Activated CD4-positive, alpha-beta memory T cell treated with anti-CD3 and anti-CD28 coated beads, Interleukin-2, amount 10 ng/mL, durations not matched to agents 7 days and 5 days (primary cell): Measurements from ENCODE around the gene NXPH2. TPM values are rescaled to one million over a fixed set of nuclear protein-coding genes. Genes with fewer than 3 reads are reported as not detected.
"Not testable (repeated sequence)": the region's sequence is repeated elsewhere in the genome, so short reads cannot be mapped to it uniquely, and the experiment has no call there.

Experiments
- CTCF ChIA-PET: fragments of 350-600 bp; sonication (Branson Sonifier 250); formaldehyde crosslinking; loops from one replicate; lab custom pipeline; 2021; ENCODE audit warnings: antibody characterized with exemption, inconsistent platforms; lab: Charles Lee
- POLR2A ChIA-PET: fragments of 350-600 bp; sonication (Branson Sonifier 250); formaldehyde crosslinking; loops from one replicate; lab custom pipeline; 2021; ENCODE audit warnings: antibody characterized with exemption; lab: Charles Lee
- DNase-seq: peaks from one replicate; pipeline ENCODE4 v3.0.0-alpha.2; 2020
- H3K27ac Mint-ChIP-seq: one replicate; pipeline ENCODE4 v1.8.0; 2021; ENCODE audit warnings: mild to moderate bottlenecking, mixed read lengths
- H3K27me3 Mint-ChIP-seq: one replicate; pipeline ENCODE4 v1.8.0; 2021; ENCODE audit warnings: mixed read lengths
- H3K36me3 Mint-ChIP-seq: one replicate; pipeline ENCODE4 v1.8.0; 2021; ENCODE audit warnings: low read depth, mixed read lengths
- H3K4me1 Mint-ChIP-seq: one replicate; pipeline ENCODE4 v1.8.0; 2021; ENCODE audit warnings: mixed read lengths
- H3K4me3 Mint-ChIP-seq: one replicate; pipeline ENCODE4 v1.8.0; 2021; ENCODE audit warnings: mild to moderate bottlenecking, mixed read lengths
- H3K9me3 Mint-ChIP-seq: one replicate; pipeline ENCODE4 v1.8.0; 2021; ENCODE audit warnings: mixed read lengths
- total RNA-seq, 2 experiments: library from RNA; stranded (reverse); gene quantifications; one replicate each; pipeline ENCODE4 v1.2.3, GENCODE V29; 2021

NXPH2 gene
- total RNA-seq, 2 experiments from 2014 or later = not detected

DNA sequence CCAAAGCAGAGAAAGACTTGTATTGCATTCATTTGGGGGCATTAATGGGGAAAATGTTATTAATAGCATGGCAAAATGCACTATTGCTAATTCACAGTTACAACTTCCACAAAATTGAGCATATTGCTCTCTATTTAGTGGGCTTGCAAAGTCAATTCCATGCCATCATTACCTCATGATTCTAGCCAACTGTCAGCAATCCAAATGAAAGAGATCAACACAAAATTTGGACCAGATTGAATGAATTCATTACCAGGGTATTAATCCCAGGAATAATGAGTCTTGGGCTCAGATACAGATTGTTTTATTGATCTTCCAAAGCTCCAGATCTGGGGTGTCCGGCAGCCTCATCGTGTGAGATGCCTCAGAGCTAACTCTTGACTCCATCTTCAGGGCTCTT lies 38.3 kb downstream of the NXPH2 start:
- CTCF ChIA-PET = no interaction called here
- H3K4me1 Mint-ChIP-seq = no peaks in the 10 kb centered on the region
- POLR2A ChIA-PET = no interaction called here
- no peak for DNase-seq
- H3K9me3 Mint-ChIP-seq = peaks cover 2% of the 10 kb centered on the region
- no peaks in the 10 kb centered on the region for H3K27me3 Mint-ChIP-seq
- no peaks in the 10 kb centered on the region for H3K36me3 Mint-ChIP-seq
- no peak overlapping the region for H3K27ac Mint-ChIP-seq
- H3K4me3 Mint-ChIP-seq = no peak overlapping the region

DNA sequence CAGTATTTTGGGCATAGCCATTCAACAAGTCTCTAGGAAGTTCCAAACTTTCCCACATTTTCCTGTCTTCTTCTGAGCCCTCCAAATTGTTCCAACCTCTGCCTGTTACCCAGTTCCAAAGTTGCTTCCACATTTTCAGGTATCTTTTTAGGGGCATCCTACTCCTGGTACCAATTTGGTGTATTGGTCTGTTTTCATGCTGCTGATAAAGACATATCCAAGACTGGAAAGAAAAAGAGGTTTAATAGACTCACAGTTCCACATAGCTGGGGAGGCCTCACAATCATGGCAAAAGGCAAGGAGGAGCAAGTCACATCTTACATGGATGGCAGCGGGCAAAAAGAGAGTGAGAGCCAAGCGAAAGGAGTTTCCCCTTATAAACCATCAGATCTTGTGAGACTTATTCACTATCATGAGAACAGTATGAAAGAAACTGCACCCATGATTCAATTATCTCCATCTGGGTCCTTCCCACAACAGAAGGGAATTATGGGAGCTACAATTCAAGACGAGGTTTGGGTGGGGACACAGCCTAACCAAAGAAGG lies 43.1 kb downstream of the NXPH2 start:
- DNase-seq, POLR2A ChIA-PET, CTCF ChIA-PET: not testable (repeated sequence)

DNA sequence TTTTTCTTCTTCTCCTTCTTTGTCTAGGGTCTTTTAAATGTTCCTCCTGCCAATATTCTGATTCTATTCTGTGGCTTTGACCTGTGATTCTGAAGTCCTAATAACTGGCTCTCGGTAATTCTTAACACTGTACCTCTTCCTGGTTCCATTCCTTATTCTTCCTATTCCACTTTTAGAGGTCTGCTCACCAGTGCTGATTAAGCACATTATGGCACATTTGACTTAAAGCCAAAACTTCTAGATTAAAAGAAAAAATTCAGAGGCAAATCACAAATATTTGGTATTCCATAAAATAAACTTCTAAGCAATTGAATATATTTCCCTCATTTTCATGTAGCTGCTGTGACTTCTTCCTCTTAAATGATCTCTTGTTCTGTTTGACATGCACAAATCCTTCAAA lies 47.5 kb downstream of the NXPH2 start:
- Mint-ChIP-seq H3K27me3 (no peaks in the 10 kb centered on the region), H3K4me3 (no peak overlapping the region), H3K4me1 (no peaks in the 10 kb centered on the region), H3K36me3 (no peaks in the 10 kb centered on the region), H3K9me3 (peaks cover 12% of the 10 kb centered on the region), H3K27ac (no peak overlapping the region)
- POLR2A ChIA-PET = no interaction called here
- DNase-seq = no peak
- CTCF ChIA-PET = no interaction called here

More for the DNA sequence above, 43.1 kb downstream of the NXPH2 start:
- not testable (repeated sequence) for H3K36me3 Mint-ChIP-seq, H3K27ac Mint-ChIP-seq, H3K4me1 Mint-ChIP-seq, H3K27me3 Mint-ChIP-seq, H3K4me3 Mint-ChIP-seq
- H3K9me3 Mint-ChIP-seq = peaks cover 12% of the 10 kb centered on the region

DNA sequence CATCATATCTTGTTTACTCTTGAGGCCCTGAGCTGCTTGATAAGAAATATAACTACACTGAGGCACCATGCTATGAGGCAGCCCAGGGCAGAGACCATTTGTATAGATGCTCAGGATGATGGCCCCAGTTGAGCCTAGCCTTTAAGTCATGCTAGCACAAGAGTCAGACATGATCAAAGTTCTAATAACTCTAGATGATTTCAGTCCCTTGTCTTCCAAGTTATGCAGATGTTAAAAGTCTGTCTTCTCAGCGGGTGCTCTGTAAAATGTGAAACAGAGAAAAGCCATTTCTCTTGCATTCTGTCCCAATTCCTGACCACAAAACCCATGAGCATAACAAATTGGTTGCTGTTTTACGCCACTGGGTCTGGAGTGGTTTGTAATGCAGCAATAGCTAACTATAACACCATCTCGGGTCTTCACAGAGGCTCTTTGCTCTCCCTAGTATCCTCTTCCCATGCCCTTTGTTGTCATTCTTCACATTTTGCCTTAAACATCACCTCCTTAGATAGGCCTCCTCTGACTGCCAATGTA lies 49.6 kb downstream of the NXPH2 start:
- H3K4me3 Mint-ChIP-seq = no peak overlapping the region
- POLR2A ChIA-PET = no interaction called here
- no peaks in the 10 kb centered on the region for H3K36me3 Mint-ChIP-seq
- H3K4me1 Mint-ChIP-seq = no peaks in the 10 kb centered on the region
- H3K9me3 Mint-ChIP-seq = peaks cover 8% of the 10 kb centered on the region
- CTCF ChIA-PET = no interaction called here
- H3K27me3 Mint-ChIP-seq = no peaks in the 10 kb centered on the region
- no peak overlapping the region for H3K27ac Mint-ChIP-seq
- no peak for DNase-seq

DNA sequence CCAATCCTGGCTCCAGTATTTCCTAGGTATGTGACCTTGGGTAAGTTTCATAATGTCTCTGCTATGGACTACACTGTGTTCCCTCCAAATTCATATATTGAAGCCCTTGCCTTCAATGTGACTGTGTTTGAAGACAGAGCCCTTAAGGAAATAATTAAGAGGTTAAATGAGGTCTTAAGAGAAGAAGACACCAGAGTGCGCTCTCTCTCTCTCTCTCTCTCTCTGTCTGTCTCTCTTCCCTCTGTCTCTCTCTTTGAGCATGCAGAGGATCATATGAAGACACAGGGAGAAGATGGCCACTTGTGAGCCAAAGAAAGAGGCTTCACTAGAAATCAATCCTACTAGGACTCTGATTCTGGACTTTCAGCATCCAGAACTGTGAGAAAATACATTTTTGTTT lies 52.2 kb downstream of the NXPH2 start:
- DNase-seq = no peak
- H3K9me3 Mint-ChIP-seq = no peaks in the 10 kb centered on the region
- no peaks in the 10 kb centered on the region for H3K4me1 Mint-ChIP-seq
- no peaks in the 10 kb centered on the region for H3K36me3 Mint-ChIP-seq
- POLR2A ChIA-PET = no interaction called here
- CTCF ChIA-PET = no interaction called here
- H3K27me3 Mint-ChIP-seq = no peaks in the 10 kb centered on the region
- H3K27ac Mint-ChIP-seq = no peak overlapping the region
- H3K4me3 Mint-ChIP-seq = no peak overlapping the region

DNA sequence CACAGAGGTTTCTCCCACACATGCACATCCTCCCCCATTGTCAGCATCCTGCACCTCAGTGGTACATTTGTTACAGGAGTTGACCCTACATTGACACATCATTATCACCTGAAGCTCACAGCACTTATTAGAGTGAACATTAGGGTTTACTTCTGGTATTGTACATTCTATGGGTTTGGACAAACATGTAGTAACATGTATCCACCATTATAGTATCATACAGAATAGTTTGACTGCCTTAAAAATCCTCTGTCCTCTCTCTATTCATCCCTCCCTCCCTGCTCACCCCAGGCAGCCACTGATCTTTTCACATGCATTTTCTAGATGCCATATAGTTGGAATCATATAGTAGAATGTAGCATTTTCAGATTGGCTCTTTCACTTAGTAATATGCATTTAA lies 53.5 kb downstream of the NXPH2 start:
- Mint-ChIP-seq H3K36me3 (no peaks in the 10 kb centered on the region), H3K4me1 (no peaks in the 10 kb centered on the region), H3K27ac (no peak overlapping the region), H3K4me3 (no peak overlapping the region), H3K27me3 (no peaks in the 10 kb centered on the region), H3K9me3 (no peaks in the 10 kb centered on the region)
- ChIA-PET POLR2A (no interaction called here), CTCF (no interaction called here)
- no peak for DNase-seq

DNA sequence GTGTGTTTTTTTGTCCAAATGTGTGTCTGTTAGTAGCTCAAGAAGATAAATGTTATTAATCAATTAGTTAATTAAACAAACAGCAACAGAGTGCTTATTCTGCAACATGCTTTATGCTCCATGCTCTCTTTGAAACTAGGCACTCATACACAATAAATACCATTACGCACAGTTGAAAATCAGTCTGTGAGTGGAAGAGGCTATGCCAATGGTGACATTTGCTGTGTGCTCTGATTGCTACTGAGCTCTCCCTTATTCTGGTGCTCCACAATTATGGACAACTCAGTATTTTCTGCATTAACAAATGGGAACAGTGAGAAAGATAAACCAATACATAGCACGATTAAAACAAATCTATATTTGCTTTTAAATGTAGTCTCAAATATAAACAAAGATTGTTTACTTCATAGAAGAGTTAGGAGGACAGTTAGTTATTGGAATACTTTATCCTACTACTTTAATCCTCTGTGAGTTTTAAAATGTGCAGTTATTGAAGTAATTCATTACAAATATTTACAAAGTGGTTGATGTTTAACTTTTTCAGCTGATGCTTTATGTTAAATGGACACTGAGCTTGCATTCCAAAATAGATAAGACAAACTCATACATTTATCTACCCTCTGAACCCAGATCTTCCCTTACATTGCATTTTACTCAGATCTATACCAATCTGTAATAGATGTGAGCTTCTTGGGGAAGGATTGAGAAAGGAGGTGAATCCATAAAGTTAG lies 55.3 kb downstream of the NXPH2 start:
- H3K27me3 Mint-ChIP-seq = no peaks in the 10 kb centered on the region
- no peaks in the 10 kb centered on the region for H3K9me3 Mint-ChIP-seq
- no peak for DNase-seq
- H3K27ac Mint-ChIP-seq = no peak overlapping the region
- ChIA-PET POLR2A (no interaction called here), CTCF (no interaction called here)
- no peaks in the 10 kb centered on the region for H3K36me3 Mint-ChIP-seq
- no peaks in the 10 kb centered on the region for H3K4me1 Mint-ChIP-seq
- H3K4me3 Mint-ChIP-seq = no peak overlapping the region

DNA sequence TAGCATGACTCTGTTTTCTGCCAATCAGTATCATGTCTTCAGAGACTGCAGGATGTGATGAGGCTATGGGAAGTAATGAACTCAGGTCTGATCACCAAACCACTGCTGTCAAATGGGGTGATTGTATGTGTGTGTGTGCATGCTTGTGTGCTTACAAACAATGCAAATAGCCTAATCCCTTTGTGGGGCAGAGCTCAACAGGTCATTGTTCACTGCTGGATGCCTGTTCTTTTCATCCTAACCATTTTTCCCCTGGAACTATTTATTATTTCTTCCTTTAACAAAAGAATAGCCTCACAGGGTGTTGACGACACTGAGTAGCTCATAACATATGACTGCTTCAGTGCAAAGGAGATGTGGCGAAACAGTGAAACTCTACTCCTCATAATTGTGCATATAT lies 55.9 kb downstream of the NXPH2 start:
- POLR2A ChIA-PET = no interaction called here
- Mint-ChIP-seq H3K27ac (no peak overlapping the region), H3K27me3 (no peaks in the 10 kb centered on the region), H3K36me3 (no peaks in the 10 kb centered on the region), H3K4me3 (no peak overlapping the region), H3K4me1 (no peaks in the 10 kb centered on the region), H3K9me3 (no peaks in the 10 kb centered on the region)
- CTCF ChIA-PET = no interaction called here
- no peak for DNase-seq

DNA sequence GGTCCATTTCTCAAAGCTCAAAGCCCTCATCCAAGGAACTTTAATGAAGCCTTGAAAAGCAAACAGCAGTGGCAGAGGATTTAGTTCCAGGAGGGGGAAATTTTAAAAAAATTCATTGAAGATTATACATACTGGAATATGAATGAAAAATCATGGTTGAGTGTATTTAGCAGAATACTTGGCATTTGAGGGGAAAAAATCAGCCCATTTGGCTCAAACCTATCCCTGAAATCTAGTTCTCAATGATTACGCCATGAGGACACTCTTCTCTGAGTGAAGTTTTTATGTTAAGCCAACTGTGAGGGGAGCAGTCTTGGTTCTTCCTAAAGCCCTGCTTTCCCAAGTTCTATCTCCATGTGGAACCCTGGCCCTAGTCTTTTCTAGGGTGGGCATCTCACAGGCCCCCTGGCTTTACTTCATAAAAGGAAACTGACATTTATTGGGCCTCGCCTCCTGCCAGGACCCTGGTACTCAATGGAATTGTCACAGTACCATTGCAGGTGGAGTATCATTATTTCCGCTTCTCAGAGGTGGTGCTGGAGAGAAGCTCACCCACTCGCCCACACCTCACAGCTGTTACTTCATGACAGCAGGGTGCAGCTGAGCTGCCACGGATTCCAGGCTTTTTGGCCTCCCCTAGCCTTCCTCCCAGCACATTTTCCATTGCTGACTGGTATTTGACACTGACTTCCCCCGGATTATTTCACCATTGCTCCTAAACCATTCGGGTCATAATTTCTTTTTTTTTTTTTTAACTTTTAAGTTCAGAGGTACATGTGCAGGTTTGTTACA lies 56.8 kb downstream of the NXPH2 start:
- Mint-ChIP-seq H3K36me3 (no peaks in the 10 kb centered on the region), H3K27me3 (no peaks in the 10 kb centered on the region), H3K9me3 (no peaks in the 10 kb centered on the region), H3K27ac (no peak overlapping the region), H3K4me3 (no peak overlapping the region), H3K4me1 (no peaks in the 10 kb centered on the region)
- ChIA-PET CTCF (no interaction called here), POLR2A (no interaction called here)
- DNase-seq = no peak

DNA sequence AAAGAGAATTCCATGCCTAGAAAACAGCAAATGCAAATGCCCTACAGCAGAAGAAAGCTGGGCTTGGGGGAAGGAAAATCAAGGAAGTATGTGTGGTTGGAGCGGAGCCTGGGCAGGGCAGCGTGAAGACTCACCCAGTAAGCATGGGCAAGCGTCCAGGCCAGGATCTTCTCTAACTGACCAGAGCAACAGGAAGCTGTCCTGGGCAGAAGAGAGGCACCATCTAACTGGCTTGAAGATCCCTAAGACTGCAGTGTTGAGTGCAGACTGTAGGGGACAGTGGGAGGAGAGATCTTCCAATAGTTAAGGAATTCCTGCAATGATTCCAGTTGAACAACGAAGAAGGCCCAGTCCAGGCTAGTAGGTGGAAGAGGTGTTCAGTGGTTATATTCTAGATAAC lies 57.9 kb downstream of the NXPH2 start:
- DNase-seq = no peak
- no peaks in the 10 kb centered on the region for H3K9me3 Mint-ChIP-seq
- no peak overlapping the region for H3K27ac Mint-ChIP-seq
- CTCF ChIA-PET = no interaction called here
- no peaks in the 10 kb centered on the region for H3K36me3 Mint-ChIP-seq
- no peaks in the 10 kb centered on the region for H3K4me1 Mint-ChIP-seq
- H3K4me3 Mint-ChIP-seq = no peak overlapping the region
- no peaks in the 10 kb centered on the region for H3K27me3 Mint-ChIP-seq
- POLR2A ChIA-PET = no interaction called here

DNA sequence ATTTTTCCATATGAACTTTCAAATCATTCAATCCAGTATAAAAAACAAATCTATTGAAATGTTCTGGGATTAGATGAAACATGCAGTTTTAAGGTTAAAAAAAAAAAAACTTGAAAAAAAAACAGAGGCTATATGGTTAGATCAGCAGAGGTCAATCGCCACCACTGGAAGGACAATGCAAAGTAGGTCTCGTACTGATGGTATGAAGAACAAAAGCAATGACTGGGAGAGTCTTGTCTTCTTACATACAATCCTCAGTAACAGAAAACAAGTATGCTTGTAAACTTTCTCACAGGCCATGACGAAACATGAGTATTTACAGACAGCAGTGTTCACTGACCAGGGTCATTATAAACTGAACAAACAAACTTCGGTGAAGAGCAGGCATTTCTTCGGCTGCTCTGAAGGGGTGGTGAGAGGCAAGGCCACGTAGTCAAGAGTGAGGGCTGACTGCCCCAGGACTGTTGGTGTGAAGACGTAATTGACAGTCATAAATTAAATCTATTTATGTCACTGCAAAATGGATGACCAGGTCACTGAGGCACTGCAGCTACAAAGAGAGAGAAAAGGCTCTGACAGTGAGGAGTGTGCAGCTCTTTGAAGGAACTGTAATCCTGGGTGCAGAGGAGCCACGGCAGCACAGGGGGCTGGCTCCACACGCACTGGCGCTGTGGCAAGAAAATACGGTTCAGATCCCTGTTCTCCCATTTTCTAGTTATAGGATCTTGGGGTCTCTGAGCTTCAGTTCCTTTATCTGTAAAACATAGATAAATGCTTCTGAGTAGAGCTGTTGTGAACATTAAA lies 60.0 kb downstream of the NXPH2 start:
- H3K4me3 Mint-ChIP-seq = no peak overlapping the region
- no peaks in the 10 kb centered on the region for H3K4me1 Mint-ChIP-seq
- ChIA-PET CTCF (no interaction called here), POLR2A (no interaction called here)
- no peak overlapping the region for H3K27ac Mint-ChIP-seq
- H3K27me3 Mint-ChIP-seq = no peaks in the 10 kb centered on the region
- no peaks in the 10 kb centered on the region for H3K9me3 Mint-ChIP-seq
- DNase-seq = no peak
- H3K36me3 Mint-ChIP-seq = no peaks in the 10 kb centered on the region

DNA sequence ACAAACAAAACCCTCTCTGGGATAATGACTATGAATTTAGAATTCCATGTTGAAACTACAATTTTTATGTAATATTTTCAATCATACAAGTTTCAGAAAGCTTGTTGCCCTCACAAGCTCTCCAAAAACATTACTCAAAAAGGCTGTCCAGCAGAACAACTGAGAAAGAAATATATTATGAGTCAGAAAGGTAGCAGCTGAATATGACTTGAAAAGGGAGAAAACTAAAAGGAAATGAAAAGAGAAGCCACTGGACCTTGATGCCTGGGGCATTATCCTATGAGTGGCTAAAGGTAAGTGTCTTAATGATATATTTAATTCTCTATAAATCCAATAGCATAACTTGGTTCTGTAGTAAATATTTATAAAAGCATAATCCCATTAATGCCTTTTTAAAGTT lies 61.8 kb downstream of the NXPH2 start:
- no peak overlapping the region for H3K27ac Mint-ChIP-seq
- no peaks in the 10 kb centered on the region for H3K27me3 Mint-ChIP-seq
- ChIA-PET POLR2A (no interaction called here), CTCF (no interaction called here)
- no peak overlapping the region for H3K4me3 Mint-ChIP-seq
- no peaks in the 10 kb centered on the region for H3K4me1 Mint-ChIP-seq
- no peaks in the 10 kb centered on the region for H3K36me3 Mint-ChIP-seq
- DNase-seq = no peak
- H3K9me3 Mint-ChIP-seq = no peaks in the 10 kb centered on the region

DNA sequence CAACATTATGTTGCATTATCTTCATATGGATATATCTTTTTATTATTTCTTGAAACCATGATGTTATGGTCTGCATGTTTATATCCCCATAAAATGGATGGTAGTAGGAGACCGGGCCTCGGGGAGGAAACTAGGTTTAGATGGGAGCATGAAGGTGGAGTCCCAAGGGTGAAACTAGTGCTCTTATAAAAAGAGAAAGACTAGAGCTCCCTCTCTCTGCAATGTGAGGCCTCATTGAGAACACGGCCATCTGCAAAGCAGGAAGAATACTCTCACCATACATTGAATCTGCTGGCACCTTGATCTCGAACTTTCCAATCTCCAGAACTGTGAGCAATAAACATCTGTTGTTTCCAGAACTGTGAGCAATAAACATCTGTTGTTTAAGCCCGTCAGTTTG lies 64.0 kb downstream of the NXPH2 start:
- Mint-ChIP-seq H3K4me3 (no peak overlapping the region), H3K36me3 (no peaks in the 10 kb centered on the region), H3K4me1 (no peaks in the 10 kb centered on the region), H3K27ac (no peak overlapping the region), H3K27me3 (no peaks in the 10 kb centered on the region), H3K9me3 (peaks cover 2% of the 10 kb centered on the region)
- ChIA-PET POLR2A (no interaction called here), CTCF (interaction anchor here (0.6 kb wide), 1 partner anchor 685 kb away, joined by 3 read pairs; no protein-coding TSS in a partner anchor)
- no peak for DNase-seq
